ENCODE measurements around the gene TRPM3.

DNA sequence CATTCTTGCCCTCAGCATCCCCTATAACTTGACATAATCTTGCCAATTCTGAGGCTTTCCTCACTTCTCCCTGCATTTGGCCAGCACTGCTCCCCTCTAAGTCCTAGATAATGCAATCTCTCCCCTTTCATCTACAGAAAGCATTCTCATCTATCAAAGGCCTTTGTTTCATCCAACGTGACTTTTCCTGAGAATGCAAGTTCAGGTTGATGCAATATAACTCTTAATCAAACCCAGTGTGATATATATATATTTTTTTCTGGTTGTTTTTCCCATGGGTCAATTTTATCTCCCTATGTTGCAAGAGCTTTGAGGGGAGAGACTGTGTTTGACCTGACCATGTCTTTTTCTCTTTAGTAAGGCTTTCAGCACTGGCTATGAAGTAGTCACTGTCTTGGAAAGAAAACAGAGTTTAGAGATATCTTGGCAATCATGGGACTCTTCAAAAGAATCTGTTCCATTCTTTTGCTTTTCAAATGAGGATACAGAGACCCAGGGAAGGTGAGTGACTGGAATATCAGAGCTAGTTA lies 268.6 kb downstream of the TRPM3 start:
- TF ChIP-seq POLR2AphosphoS5 (IDR thresholded peaks at IDR 0.05; ENCODE audit: borderline replicate concordance, low read depth, low read length), result no peak
- no peak for TF ChIP-seq EZH2 (IDR thresholded peaks at IDR 0.05)
- no peak for TF ChIP-seq FOXP2 (optimal IDR thresholded peaks at IDR 0.05; ENCODE audit: control extremely low read depth, extremely low read length, insufficient read depth)
